Measurements from ENCODE around the gene ASPG.

ASPG gene

GRCh38 chr14:104128981-104129380, 43.5 kb downstream of the ASPG start:
- ChIA-PET POLR2A (no interaction called here), CTCF (interaction anchor here (0.8 to 3.1 kb wide), 3 partner anchors 9 to 92 kb away, joined by 3 to 24 read pairs (median 3); no protein-coding TSS in a partner anchor)
- TF ChIP-seq CTCF (IDR thresholded peaks at IDR 0.05; ENCODE audit: control extremely low read depth, extremely low read depth, low read depth, missing control alignments), result no peak
- DNase-seq (ENCODE audit: extremely low spot score), result no peak

GRCh38 chr14:104129556-104129955, 44.1 kb downstream of the ASPG start:
- ChIA-PET POLR2A (no interaction called here), CTCF (interaction anchor here (3.1 kb wide), 1 partner anchor 52 kb away, joined by 24 read pairs; no protein-coding TSS in a partner anchor)

GRCh38 chr14:104130974-104131651, 45.6 kb downstream of the ASPG start:
- POLR2A ChIA-PET, result no interaction called here
- TF ChIP-seq CTCF (IDR thresholded peaks at IDR 0.05; ENCODE audit: control extremely low read depth, extremely low read depth, low read depth, missing control alignments), result peak; percentile 68
- peak; percentile 64 for DNase-seq (ENCODE audit: extremely low spot score)
- CTCF ChIA-PET, result interaction anchor here (0.9 kb wide), 1 partner anchor 53 kb away, joined by 3 read pairs; no protein-coding TSS in a partner anchor

More at GRCh38 chr14:104129556-104129955, 44.1 kb downstream of the ASPG start:
- DNase-seq (ENCODE audit: extremely low spot score), result no peak
- no peak for TF ChIP-seq CTCF (IDR thresholded peaks at IDR 0.05; ENCODE audit: control extremely low read depth, extremely low read depth, low read depth, missing control alignments)

- CTCF ChIA-PET, result interaction anchor here (0.9 kb wide), 2 partner anchors 11 to 54 kb away, joined by 3 to 5 read pairs; no protein-coding TSS in a partner anchor
- TF ChIP-seq CTCF (IDR thresholded peaks at IDR 0.05; ENCODE audit: control extremely low read depth, extremely low read depth, low read depth, missing control alignments), result no peak
- POLR2A ChIA-PET, result interaction anchor here (0.7 kb wide), 1 partner anchor 23 kb away, joined by 4 read pairs; no protein-coding TSS in a partner anchor
- DNase-seq (ENCODE audit: extremely low spot score), result no peak
Observed at GRCh38 chr14:104131968-104132732, 46.6 kb downstream of the ASPG start.

- no peak for TF ChIP-seq CTCF (IDR thresholded peaks at IDR 0.05; ENCODE audit: control extremely low read depth, extremely low read depth, low read depth, missing control alignments)
- CTCF ChIA-PET, result no interaction called here
- POLR2A ChIA-PET, result interaction anchor here (0.7 kb wide), 1 partner anchor 24 kb away, joined by 4 read pairs; no protein-coding TSS in a partner anchor
- no peak for DNase-seq (ENCODE audit: extremely low spot score)
Observed at GRCh38 chr14:104132981-104133380, 47.5 kb downstream of the ASPG start.

GRCh38 chr14:104133496-104133895, 48.0 kb downstream of the ASPG start:
- CTCF ChIA-PET, result no interaction called here
- TF ChIP-seq CTCF (IDR thresholded peaks at IDR 0.05; ENCODE audit: control extremely low read depth, extremely low read depth, low read depth, missing control alignments), result no peak
- no peak for DNase-seq (ENCODE audit: extremely low spot score)
- POLR2A ChIA-PET, result no interaction called here
